ENCODE results near the gene LSAMP.
"Not testable (repeated sequence)": the region's sequence is repeated elsewhere in the genome, so short reads cannot be mapped to it uniquely, and the experiment has no call there.

GRCh38 chr3:115791271-115792153 is 653.8 kb downstream of the LSAMP start:
- not testable (repeated sequence) for TF ChIP-seq CTCF, POLR2A (IDR thresholded peaks at IDR 0.05)
